Prostate gland (tissue), 2 donors: ENCODE results near the gene AGPAT4. TPM values are rescaled to one million over a fixed set of nuclear protein-coding genes. Genes with fewer than 3 reads are reported as not detected.

Experiments
- DNase-seq: peaks from one replicate; pipeline ENCODE4 v3.0.0-alpha.2; 2019; ENCODE audit warnings: low spot score
- H3K27ac ChIP-seq, 2 donors: fragments of 200-600 bp; sonication (generic); 2 replicates each; pipeline ENCODE4 v1.5.1; 2017 to 2019
- H3K27me3 ChIP-seq: fragments of 200-600 bp; sonication (generic); replicated peaks from 2 replicates; pipeline ENCODE4 v1.5.1; 2019; ENCODE audit not compliant: insufficient read depth
- H3K36me3 ChIP-seq, 2 donors: fragments of 200-600 bp; sonication (generic); 1 replicate in 1 of 2; 2 replicates in 1 of 2; pipeline versions ENCODE4 v1.5.1 to v1.8.1; 2017 to 2019
- H3K4me1 ChIP-seq: fragments of 200-600 bp; sonication (generic); replicated peaks from 2 replicates; pipeline ENCODE4 v1.5.1; 2019
- H3K4me3 ChIP-seq, 2 donors: fragments of 200-600 bp; sonication (generic); 2 replicates each; pipeline ENCODE4 v1.5.1; 2017 to 2019
- H3K9me3 ChIP-seq: fragments of 200-600 bp; sonication (generic); 2 replicates; pipeline ENCODE4 v1.5.1; 2017
- POLR2A ChIP-seq: fragments of 450-650 bp; IDR thresholded peaks from one replicate; pipeline ENCODE4 v1.6.1; 2016; ENCODE audit warnings: antibody characterized with exemption, mild to moderate bottlenecking
- POLR2AphosphoS5 ChIP-seq: sonication (generic); formaldehyde crosslinking; IDR thresholded peaks from one replicate; pipeline ENCODE4 v1.6.1; 2017; ENCODE audit warnings: antibody characterized with exemption
- WGBS: methylation state at CpG from one replicate; pipeline ENCODE4 v1.1.5; 2018; 5-methylcytosine and 5-hydroxymethylcytosine counted together
- intact Hi-C: fragments of 100-400 bp; cut with DNase I; formaldehyde crosslinking; loops from one replicate; pipeline ENCODE4 v1.14.2; 2022
- total RNA-seq, 2 donors: library from RNA; depleted of rRNA; stranded (reverse); fragments of >200 nt; gene quantifications; one replicate each; pipeline ENCODE4 v1.1.0, GENCODE V29; 2016
- TF ChIP-seq, protein P1 (sequence below), 4 experiments: fragments of 200-600 bp in 2 of 4; fragments of 450-650 bp in 2 of 4; sonication (generic) in 2 of 4; IDR thresholded peaks; 1 replicate in 3 of 4; 2 replicates in 1 of 4; pipeline ENCODE4 v1.5.1; 2016 to 2019; ENCODE audit warnings: antibody characterized with exemption in 4 of 4, mild to moderate bottlenecking in 2 of 4, moderate library complexity in 2 of 4

Gene AGPAT4
- total RNA-seq, 2 donors from 2014 or later, result 1.7 to 4.2 TPM

DNA sequence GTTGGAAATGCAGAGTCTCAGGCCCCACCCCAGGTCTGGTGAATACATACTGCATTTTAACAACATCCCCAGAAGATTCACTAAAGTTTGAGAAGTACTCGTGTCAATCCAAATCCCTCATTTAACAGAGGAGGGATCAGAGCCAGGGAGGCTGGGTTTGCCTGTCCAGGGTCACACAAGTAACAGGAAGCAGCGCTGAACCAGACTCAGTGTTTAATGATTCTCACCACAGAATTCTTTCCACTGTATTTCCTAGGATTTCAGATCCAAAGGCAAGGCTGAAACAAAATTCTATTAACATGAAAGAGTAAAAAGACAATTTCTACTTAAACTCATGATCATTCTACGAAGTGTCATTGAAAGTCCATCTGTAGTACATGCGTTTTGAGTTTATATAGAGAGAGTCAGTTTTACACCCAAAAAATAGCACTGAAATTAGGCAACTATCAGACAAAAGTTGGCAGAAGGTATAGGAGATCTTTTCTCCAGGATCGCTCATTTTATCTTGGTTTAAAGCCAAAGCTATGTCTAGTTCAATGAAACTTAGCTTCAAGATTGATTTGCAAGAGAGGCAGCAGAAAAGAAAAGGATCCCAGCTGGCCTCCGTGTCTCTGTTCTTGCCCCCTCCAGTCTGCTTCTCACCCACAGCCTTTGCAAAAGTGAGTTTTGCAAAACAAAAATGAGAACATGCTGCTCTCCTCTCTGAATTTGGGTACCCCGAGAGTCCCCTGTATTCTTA lies 6.0 kb upstream of the AGPAT4 start:
- no peak overlapping the region for H3K27ac ChIP-seq
- 66% methylated on average over 7 of the region's 7 CpGs for WGBS

DNA sequence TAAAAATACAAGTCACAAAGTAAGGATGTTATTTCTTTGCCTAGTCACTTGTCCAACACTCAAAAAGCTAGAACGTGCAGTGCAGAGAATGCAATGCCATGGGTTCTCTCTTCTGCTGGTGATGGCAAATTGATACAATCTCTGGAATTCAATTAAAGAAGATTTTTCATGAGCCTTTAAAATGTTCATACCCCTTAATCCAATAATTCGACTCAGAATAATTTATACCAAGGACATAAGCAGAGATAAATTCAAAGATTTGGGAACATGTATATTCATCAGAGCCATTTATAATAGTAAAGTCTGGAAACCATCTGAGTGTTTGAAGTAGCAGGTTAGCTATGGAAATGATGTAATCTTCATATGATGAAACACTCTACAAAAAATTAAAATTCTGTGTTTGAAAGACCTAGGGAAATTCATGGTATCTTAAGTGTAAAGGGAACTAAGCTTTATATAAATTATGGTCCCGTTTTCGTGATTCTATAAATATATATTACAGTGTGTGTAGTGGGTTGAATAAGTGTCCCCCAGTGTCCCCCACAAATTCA lies 2.8 kb upstream of the AGPAT4 start:
- TF ChIP-seq POLR2A (no peak), POLR2AphosphoS5 (no peak)
- TF ChIP-seq, protein P1, sequence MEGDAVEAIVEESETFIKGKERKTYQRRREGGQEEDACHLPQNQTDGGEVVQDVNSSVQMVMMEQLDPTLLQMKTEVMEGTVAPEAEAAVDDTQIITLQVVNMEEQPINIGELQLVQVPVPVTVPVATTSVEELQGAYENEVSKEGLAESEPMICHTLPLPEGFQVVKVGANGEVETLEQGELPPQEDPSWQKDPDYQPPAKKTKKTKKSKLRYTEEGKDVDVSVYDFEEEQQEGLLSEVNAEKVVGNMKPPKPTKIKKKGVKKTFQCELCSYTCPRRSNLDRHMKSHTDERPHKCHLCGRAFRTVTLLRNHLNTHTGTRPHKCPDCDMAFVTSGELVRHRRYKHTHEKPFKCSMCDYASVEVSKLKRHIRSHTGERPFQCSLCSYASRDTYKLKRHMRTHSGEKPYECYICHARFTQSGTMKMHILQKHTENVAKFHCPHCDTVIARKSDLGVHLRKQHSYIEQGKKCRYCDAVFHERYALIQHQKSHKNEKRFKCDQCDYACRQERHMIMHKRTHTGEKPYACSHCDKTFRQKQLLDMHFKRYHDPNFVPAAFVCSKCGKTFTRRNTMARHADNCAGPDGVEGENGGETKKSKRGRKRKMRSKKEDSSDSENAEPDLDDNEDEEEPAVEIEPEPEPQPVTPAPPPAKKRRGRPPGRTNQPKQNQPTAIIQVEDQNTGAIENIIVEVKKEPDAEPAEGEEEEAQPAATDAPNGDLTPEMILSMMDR (IDR thresholded peaks at IDR 0.05), result no peak
- H3K27me3 ChIP-seq, result peaks cover 2% of the 10 kb centered on the region
- H3K9me3 ChIP-seq, result no peaks in the 10 kb centered on the region
- no peak for DNase-seq
- no peak overlapping the region for H3K4me3 ChIP-seq
- intact Hi-C loops, result loop anchor here (10.0 kb wide), 1 partner anchor 282 kb away; the partner anchor contains the start of gene MAP3K4
- no peaks in the 10 kb centered on the region for H3K4me1 ChIP-seq
- no peaks in the 10 kb centered on the region for H3K36me3 ChIP-seq
- no peak overlapping the region for H3K27ac ChIP-seq
- 82% methylated on average over 4 of the region's 4 CpGs for WGBS

More for the DNA sequence above, 6.0 kb upstream of the AGPAT4 start:
- DNase-seq, result no peak
- Histone ChIP-seq H3K36me3 (no peaks in the 10 kb centered on the region), H3K27me3 (peaks cover 2% of the 10 kb centered on the region), H3K4me3 (no peak overlapping the region), H3K4me1 (no peaks in the 10 kb centered on the region), H3K9me3 (no peaks in the 10 kb centered on the region)
- TF ChIP-seq POLR2A (no peak), POLR2AphosphoS5 (no peak)
- TF ChIP-seq, protein P1 (IDR thresholded peaks at IDR 0.05), result no peak
- intact Hi-C loops, result loop anchor here (10.0 kb wide), 1 partner anchor 285 kb away; the partner anchor contains the start of gene MAP3K4

DNA sequence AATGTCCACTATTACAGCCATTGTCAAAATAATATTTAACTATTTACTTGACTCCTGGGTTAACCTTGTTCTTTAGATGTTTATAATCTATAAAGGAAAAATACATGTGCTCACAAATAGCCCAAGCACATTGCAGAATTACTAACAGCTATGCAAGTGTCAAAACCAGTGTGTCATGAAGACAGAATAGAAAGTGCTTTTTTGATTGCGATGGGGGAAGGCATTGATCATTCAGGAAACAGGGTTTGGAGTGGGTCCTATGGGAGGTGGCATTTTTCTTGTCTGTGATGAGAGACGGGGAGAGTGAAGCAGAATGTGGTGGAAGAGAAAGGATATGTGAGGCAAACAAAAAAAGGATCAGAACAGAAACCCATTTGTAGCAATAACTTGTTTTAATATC lies 1.0 kb upstream of the AGPAT4 start:
- DNase-seq, result no peak
- peaks cover 2% of the 10 kb centered on the region for H3K27me3 ChIP-seq
- no peak overlapping the region for H3K4me3 ChIP-seq
- TF ChIP-seq, protein P1 (IDR thresholded peaks at IDR 0.05), result no peak
- TF ChIP-seq POLR2AphosphoS5 (no peak), POLR2A (no peak)
- no peaks in the 10 kb centered on the region for H3K4me1 ChIP-seq
- no peaks in the 10 kb centered on the region for H3K9me3 ChIP-seq
- 57% methylated on average over 2 of the region's 2 CpGs for WGBS
- intact Hi-C loops, result loop anchor here (5.0 to 10.0 kb wide), 2 partner anchors 48 to 280 kb away; partner anchors contain the start of gene MAP3K4
- no peak overlapping the region for H3K27ac ChIP-seq
- H3K36me3 ChIP-seq, result no peaks in the 10 kb centered on the region

DNA sequence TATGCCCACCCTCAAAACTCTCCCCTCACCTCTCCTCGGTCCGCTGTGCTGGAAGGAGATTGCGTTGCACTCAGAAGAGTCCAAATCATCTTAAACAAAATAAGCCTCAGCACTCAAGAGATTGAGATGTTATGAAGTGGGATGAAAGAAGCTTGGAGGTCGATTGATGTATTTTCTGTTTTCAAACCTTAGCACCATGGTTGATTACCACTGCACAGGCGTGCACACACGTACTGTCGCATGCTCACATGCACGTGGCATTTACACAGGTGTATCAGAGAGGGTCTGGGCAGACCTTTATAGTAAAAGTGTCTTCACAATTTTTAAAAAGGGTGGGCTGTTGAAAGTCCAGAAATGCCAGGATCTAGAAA lies 612 bp upstream of the AGPAT4 start:
- Histone ChIP-seq H3K36me3 (no peaks in the 10 kb centered on the region), H3K9me3 (no peaks in the 10 kb centered on the region)

More for the DNA sequence above, 612 bp upstream of the AGPAT4 start:
- intact Hi-C loops, result loop anchor here (5.0 to 10.0 kb wide), 2 partner anchors 47 to 280 kb away; partner anchors contain the start of gene MAP3K4
- DNase-seq, result no peak
- peak overlapping the region; percentile 36 to 39 for H3K4me3 ChIP-seq
- H3K4me1 ChIP-seq, result no peaks in the 10 kb centered on the region
- TF ChIP-seq, protein P1 (IDR thresholded peaks at IDR 0.05), result no peak
- TF ChIP-seq POLR2A, result no peak
- 5% methylated on average over 8 of the region's 8 CpGs for WGBS
- H3K27ac ChIP-seq, result peak overlapping the region; percentile 52 to 63
- peaks cover 2% of the 10 kb centered on the region for H3K27me3 ChIP-seq
